HepG2 (cell line): ENCODE data around the gene PKD1L1. TPM values are rescaled to one million over a fixed set of nuclear protein-coding genes. Genes with fewer than 3 reads are reported as not detected.
A peak's percentile ranks its signal among the peaks of the same experiment; 100 is the strongest.

Experiments
- GMEB2 ChIP-seq: IDR thresholded peaks from 2 replicates; pipeline ENCODE4 v1.6.1; 2016; ENCODE audit warnings: missing biosample characterization, missing genetic modification reagents, low read depth
- IKZF5 ChIP-seq: IDR thresholded peaks from 2 replicates; pipeline ENCODE4 v1.6.1; 2018; ENCODE audit warnings: missing genetic modification reagents, mild to moderate bottlenecking, missing compliant biosample characterization
- MIXL1 ChIP-seq: IDR thresholded peaks from 2 replicates; pipeline ENCODE4 v1.6.1; 2016
- RFXAP ChIP-seq: sonication (generic); formaldehyde crosslinking; IDR thresholded peaks from 2 replicates; pipeline ENCODE4 v1.4.0; 2020; ENCODE audit warnings: missing genetic modification reagents, borderline replicate concordance
- SMAD9 ChIP-seq: sonication (generic); formaldehyde crosslinking; IDR thresholded peaks from 2 replicates; pipeline ENCODE4 v1.5.1; 2020; ENCODE audit warnings: mild to moderate bottlenecking, missing genetic modification reagents
- SNAPC4 ChIP-seq: sonication (generic); formaldehyde crosslinking; IDR thresholded peaks from 2 replicates; pipeline ENCODE4 v1.4.0; 2020; ENCODE audit warnings: mild to moderate bottlenecking, missing genetic modification reagents
- SPEN ChIP-seq: sonication (generic); formaldehyde crosslinking; IDR thresholded peaks from 2 replicates; pipeline ENCODE4 v1.5.1; 2020; ENCODE audit warnings: low read depth, mild to moderate bottlenecking, missing genetic modification reagents
- SRSF1 ChIP-seq: fragments of 200-400 bp; formaldehyde crosslinking; optimal IDR thresholded peaks from 2 replicates; pipeline ENCODE3; 2017; ENCODE audit warnings: mild to moderate bottlenecking, low read depth, low read length, moderate library complexity
- STAT6 ChIP-seq: sonication (generic); formaldehyde crosslinking; IDR thresholded peaks from 2 replicates; pipeline ENCODE4 v1.4.0; 2020; ENCODE audit warnings: missing genetic modification reagents, mild to moderate bottlenecking, borderline replicate concordance
- TAF1 ChIP-seq: sonication (generic); formaldehyde crosslinking; IDR thresholded peaks from 2 replicates; pipeline ENCODE4 v1.4.0; 2020; ENCODE audit warnings: missing genetic modification reagents
- ZNF101 ChIP-seq: sonication (generic); formaldehyde crosslinking; IDR thresholded peaks from 2 replicates; pipeline ENCODE4 v1.4.0; 2020; ENCODE audit warnings: mild to moderate bottlenecking, low read depth, missing genetic modification reagents, borderline replicate concordance
- ZNF260 ChIP-seq: sonication (generic); formaldehyde crosslinking; IDR thresholded peaks from 2 replicates; pipeline ENCODE4 v1.4.0; 2020; ENCODE audit warnings: missing genetic modification reagents, low read depth, mild to moderate bottlenecking, borderline replicate concordance
- ZNF282 ChIP-seq: fragments of 450-650 bp; IDR thresholded peaks from 2 replicates; pipeline ENCODE4 v1.6.1; 2018; ENCODE audit not compliant: partially characterized antibody
- ZNF550 ChIP-seq: sonication (generic); formaldehyde crosslinking; IDR thresholded peaks from 2 replicates; pipeline ENCODE4 v1.4.0; 2020; ENCODE audit warnings: mild to moderate bottlenecking, missing genetic modification reagents, borderline replicate concordance
- ZNF570 ChIP-seq: sonication (generic); formaldehyde crosslinking; IDR thresholded peaks from 2 replicates; pipeline ENCODE4 v1.4.0; 2020; ENCODE audit warnings: mild to moderate bottlenecking, missing genetic modification reagents, borderline replicate concordance
- ZNF614 ChIP-seq: IDR thresholded peaks from 2 replicates; pipeline ENCODE4 v1.6.1; 2018; ENCODE audit warnings: missing biosample characterization, missing genetic modification reagents, inconsistent platforms, borderline replicate concordance
- ZNF691 ChIP-seq: sonication (generic); formaldehyde crosslinking; IDR thresholded peaks from 2 replicates; pipeline ENCODE4 v1.4.0; 2020; ENCODE audit warnings: missing genetic modification reagents, low read depth, mild to moderate bottlenecking, borderline replicate concordance
- ZNF777 ChIP-seq: sonication (generic); formaldehyde crosslinking; IDR thresholded peaks from 2 replicates; pipeline ENCODE4 v1.4.0; 2020; ENCODE audit warnings: missing genetic modification reagents
- polyA plus RNA-seq, 8 experiments: library from polyadenylated mRNA; depleted of rRNA in 3 of 8; stranded (reverse) in 7 of 8; unstranded in 1 of 8; fragments of >200 nt; fragmentation: Illumina TruSeq in 4 of 8; extraction: Trizol in 4 of 8; gene quantifications; 2 replicates each; pipeline versions ENCODE4 v1.2.1 to v1.2.3, GENCODE V29; 2011 to 2016; ENCODE audit warnings: low read depth in 4 of 8, missing spikeins in 1 of 8, mixed read lengths in 1 of 8; ENCODE audit not compliant: insufficient read depth in 1 of 8
- total RNA-seq, 5 experiments: library from RNA; depleted of rRNA; stranded (reverse); fragments of >200 nt; fragmentation: Illumina TruSeq; extraction: Trizol; gene quantifications; 2 replicates each; pipeline ENCODE4 v1.2.3, GENCODE V29; 2016; ENCODE audit warnings: low read depth in 1 of 5

Gene PKD1L1
- total and polyA plus RNA-seq, 2 of the 13 experiments (the other 11 are each of a cell fraction or from before 2014, with no cell fraction given) = 0.01 TPM; not detected in 1

GRCh38 chr7:47734287-47734948 is 213.8 kb downstream of the PKD1L1 start (continued):
- peak; percentile 98 for TF ChIP-seq IKZF5
- peak; percentile 79; the same call in 1 of the 2 replicates for TF ChIP-seq MIXL1 (CRISPR knock-in tag)
- no peak for TF ChIP-seq ZNF570 (CRISPR knock-in tag)
- TF ChIP-seq SMAD9 (CRISPR knock-in tag) = no peak
- no peak; the same call in 1 of the 2 replicates for TF ChIP-seq ZNF691
- no peak for TF ChIP-seq ZNF260
- no peak for TF ChIP-seq ZNF777
- no peak for TF ChIP-seq SNAPC4 (CRISPR knock-in tag)
- peak; percentile 69; the same call in 1 of the 2 replicates for TF ChIP-seq ZNF614 (CRISPR knock-in tag)
- TF ChIP-seq ZNF282 = no peak
- no peak for TF ChIP-seq SRSF1
- no peak for TF ChIP-seq ZNF101 (CRISPR knock-in tag)
- TF ChIP-seq TAF1 = peak; percentile 14; the same call in 1 of the 2 replicates
- no peak for TF ChIP-seq ZNF550 (CRISPR knock-in tag)
- peak; percentile 93 for TF ChIP-seq RFXAP
- TF ChIP-seq SPEN = peak; percentile 73; the same call in 1 of the 2 replicates
- TF ChIP-seq GMEB2 (CRISPR knock-in tag) = no peak
- TF ChIP-seq STAT6 (CRISPR knock-in tag) = peak; percentile 99
